Left cardiac atrium (tissue), 2 donors: ENCODE data around the gene SRP68. TPM values are rescaled to one million over a fixed set of nuclear protein-coding genes. Genes with fewer than 3 reads are reported as not detected.

Source experiments
- microRNA-seq, 2 donors: library from miRNA; unstranded; fragments of <30 nt; microRNA quantifications; one replicate each; pipeline ENCODE4 v1.2.0, GENCODE V29; 2020
- total RNA-seq, 2 donors: library from RNA; stranded (reverse); fragmentation: NEBNext Ultra II Directional; extraction: Animal tissue kit (Norgen Biotek cat#: 25700); gene quantifications; one replicate each; pipeline ENCODE4 v1.2.1, GENCODE V29; 2021
- donor health status: DM: no; HTN: yes; CAD: no; lungs with severe emphysema.
- donor health status: DM: yes; HTN: yes; CAD: no.

The SRP68 gene
- total RNA-seq, 2 donors from 2014 or later: 51.1 to 60.1 TPM

Small RNAs within 50 kb of the gene (microRNA-seq; reads per million reads assigned to microRNA genes)
- 3.8 to 4.6 reads per million in 2 donors for gene MIR6868

Other genes with a start within 250 kb of the SRP68 start
- 10 to 100 TPM; 22.1 to 34.0 TPM for gene UNC13D, start 228.1 kb downstream of the SRP68 start, total RNA-seq
- gene WBP2, start 217.2 kb downstream of the SRP68 start, total RNA-seq: 100 to 1,000 TPM; 106 to 122 TPM
- gene TRIM47, start 193.9 kb downstream of the SRP68 start, total RNA-seq: 10 to 100 TPM; 22.9 to 25.3 TPM
- gene TRIM65, start 175.6 kb downstream of the SRP68 start, total RNA-seq: 1 to 10 TPM; 8.4 to 9.9 TPM
- gene MRPL38, start 167.6 kb downstream of the SRP68 start, total RNA-seq: 10 to 100 TPM; 73.7 to 83.4 TPM
- gene FBF1, start 131.5 kb downstream of the SRP68 start, total RNA-seq: 1 to 10 TPM; 3.0 to 4.7 TPM
- 10 to 100 TPM; 57.8 to 62.0 TPM for gene ACOX1, start 93.4 kb downstream of the SRP68 start, total RNA-seq
- gene TEN1, start 93.3 kb downstream of the SRP68 start, total RNA-seq: 10 to 100 TPM; 10.2 to 12.2 TPM
- 1 to 10 TPM; 3.5 to 3.9 TPM for gene CDK3, start 71.7 kb downstream of the SRP68 start, total RNA-seq
- under 1 TPM; 0.29 to 0.39 TPM for gene EVPL, start 45.2 kb downstream of the SRP68 start, total RNA-seq
- gene GALR2, start 2.3 kb upstream of the SRP68 start, total RNA-seq: not detected
- not detected for gene ZACN, start 6.7 kb upstream of the SRP68 start, total RNA-seq
- gene EXOC7, start 31.3 kb upstream of the SRP68 start, total RNA-seq: 10 to 100 TPM; 74.1 to 79.5 TPM
- gene FOXJ1, start 68.7 kb upstream of the SRP68 start, total RNA-seq: not detected
- gene RNF157, start 168.0 kb upstream of the SRP68 start, total RNA-seq: 10 to 100 TPM; 11.1 to 19.9 TPM
- 10 to 100 TPM; 21.3 to 30.8 TPM for gene UBALD2, start 192.8 kb upstream of the SRP68 start, total RNA-seq
- 1 to 10 TPM; 1.9 to 3.9 TPM for gene QRICH2, start 235.8 kb upstream of the SRP68 start, total RNA-seq